ENCODE data around the gene WDR48. TPM values are rescaled to one million over a fixed set of nuclear protein-coding genes. Genes with fewer than 3 reads are reported as not detected.

WDR48 gene
- total and polyA plus RNA-seq, 2 donors: 25.7 to 66.9 TPM

GRCh38 chr3:39080026-39080425, 28.2 kb downstream of the WDR48 start:
- no peak for DNase-seq (ENCODE audit: extremely low spot score)
- Histone ChIP-seq H3K4me3 (ENCODE audit: low read depth, low read length) (no peak overlapping the region), H3K4me1 (ENCODE audit: insufficient read depth) (no peaks in the 10 kb centered on the region), H3K36me3 (ENCODE audit: insufficient read depth) (no peaks in the 10 kb centered on the region), H3K27ac (ENCODE audit: low read depth) (no peak overlapping the region)

GRCh38 chr3:39082666-39083313, 31.0 kb downstream of the WDR48 start:
- no peak for DNase-seq (ENCODE audit: extremely low spot score)
- no peak overlapping the region for H3K4me3 ChIP-seq (ENCODE audit: low read depth, low read length)
- peaks cover 4% of the 10 kb centered on the region for H3K36me3 ChIP-seq (ENCODE audit: insufficient read depth)
- H3K4me1 ChIP-seq (ENCODE audit: insufficient read depth): no peaks in the 10 kb centered on the region
- 95% methylated on average over 4 of the region's 4 CpGs for WGBS
- H3K27ac ChIP-seq (ENCODE audit: low read depth): no peak overlapping the region

GRCh38 chr3:39086144-39086543, 34.3 kb downstream of the WDR48 start:
- DNase-seq (ENCODE audit: extremely low spot score): no peak
- Histone ChIP-seq H3K36me3 (ENCODE audit: insufficient read depth) (peaks cover 4% of the 10 kb centered on the region), H3K4me3 (ENCODE audit: low read depth, low read length) (no peak overlapping the region), H3K27ac (ENCODE audit: low read depth) (no peak overlapping the region), H3K4me1 (ENCODE audit: insufficient read depth) (no peaks in the 10 kb centered on the region)
- WGBS: 90% methylated on average over 4 of the region's 4 CpGs

GRCh38 chr3:39088456-39088855, 36.6 kb downstream of the WDR48 start:
- WGBS: 88% methylated on average over 3 of the region's 3 CpGs
- no peak for DNase-seq (ENCODE audit: extremely low spot score)
- H3K27ac ChIP-seq (ENCODE audit: low read depth): no peak overlapping the region
- peaks cover 6% of the 10 kb centered on the region for H3K36me3 ChIP-seq (ENCODE audit: insufficient read depth)
- no peak overlapping the region for H3K4me3 ChIP-seq (ENCODE audit: low read depth, low read length)
- no peaks in the 10 kb centered on the region for H3K4me1 ChIP-seq (ENCODE audit: insufficient read depth)

- WGBS: 83% methylated on average over 3 of the region's 3 CpGs
- no peak overlapping the region for H3K4me3 ChIP-seq (ENCODE audit: low read depth, low read length)
These were observed 37.1 kb downstream of the WDR48 start for GRCh38 chr3:39088889-39089288.

GRCh38 chr3:39090922-39091321, 39.1 kb downstream of the WDR48 start:
- no peaks in the 10 kb centered on the region for H3K4me1 ChIP-seq (ENCODE audit: insufficient read depth)
- H3K36me3 ChIP-seq (ENCODE audit: insufficient read depth): peaks cover 4% of the 10 kb centered on the region
- no peak overlapping the region for H3K27ac ChIP-seq (ENCODE audit: low read depth)
- WGBS: 84% methylated on average over 2 of the region's 2 CpGs
- no peak for DNase-seq (ENCODE audit: extremely low spot score)
- H3K4me3 ChIP-seq (ENCODE audit: low read depth, low read length): no peak overlapping the region

More at GRCh38 chr3:39088889-39089288, 37.1 kb downstream of the WDR48 start:
- Histone ChIP-seq H3K4me1 (ENCODE audit: insufficient read depth) (no peaks in the 10 kb centered on the region), H3K36me3 (ENCODE audit: insufficient read depth) (peaks cover 6% of the 10 kb centered on the region), H3K27ac (ENCODE audit: low read depth) (no peak overlapping the region)
- DNase-seq (ENCODE audit: extremely low spot score): no peak

GRCh38 chr3:39094851-39095677, 43.2 kb downstream of the WDR48 start:
- peaks cover 5% of the 10 kb centered on the region for H3K36me3 ChIP-seq (ENCODE audit: insufficient read depth)
- WGBS: 79% methylated on average over 7 of the region's 7 CpGs
- H3K4me1 ChIP-seq (ENCODE audit: insufficient read depth): no peaks in the 10 kb centered on the region
- H3K4me3 ChIP-seq (ENCODE audit: low read depth, low read length): no peak overlapping the region
- no peak overlapping the region for H3K27ac ChIP-seq (ENCODE audit: low read depth)
- no peak for DNase-seq (ENCODE audit: extremely low spot score)

- Histone ChIP-seq H3K27ac (ENCODE audit: low read depth) (no peak overlapping the region), H3K4me3 (ENCODE audit: low read depth, low read length) (no peak overlapping the region), H3K4me1 (ENCODE audit: insufficient read depth) (no peaks in the 10 kb centered on the region), H3K36me3 (ENCODE audit: insufficient read depth) (peaks cover 6% of the 10 kb centered on the region)
- WGBS: 69% methylated on average over 3 of the region's 3 CpGs
- no peak for DNase-seq (ENCODE audit: extremely low spot score)
These were observed 44.0 kb downstream of the WDR48 start for GRCh38 chr3:39095778-39096177.

GRCh38 chr3:39096775-39097174, 45.0 kb downstream of the WDR48 start:
- DNase-seq (ENCODE audit: extremely low spot score): no peak
- no peak overlapping the region for H3K27ac ChIP-seq (ENCODE audit: low read depth)
- no peaks in the 10 kb centered on the region for H3K4me1 ChIP-seq (ENCODE audit: insufficient read depth)
- WGBS: 42% methylated on average over 3 of the region's 3 CpGs
- H3K36me3 ChIP-seq (ENCODE audit: insufficient read depth): peaks cover 6% of the 10 kb centered on the region
- no peak overlapping the region for H3K4me3 ChIP-seq (ENCODE audit: low read depth, low read length)

- H3K36me3 ChIP-seq (ENCODE audit: insufficient read depth): peaks cover 6% of the 10 kb centered on the region
- H3K4me3 ChIP-seq (ENCODE audit: low read depth, low read length): no peak overlapping the region
- 82% methylated on average over 8 of the region's 8 CpGs for WGBS
- no peak overlapping the region for H3K27ac ChIP-seq (ENCODE audit: low read depth)
- no peaks in the 10 kb centered on the region for H3K4me1 ChIP-seq (ENCODE audit: insufficient read depth)
- no peak for DNase-seq (ENCODE audit: extremely low spot score)
These were observed 46.1 kb downstream of the WDR48 start for GRCh38 chr3:39097716-39098472.

- 89% methylated on average over 8 of the region's 8 CpGs for WGBS
- Histone ChIP-seq H3K27ac (ENCODE audit: low read depth) (no peak overlapping the region), H3K4me1 (ENCODE audit: insufficient read depth) (no peaks in the 10 kb centered on the region), H3K4me3 (ENCODE audit: low read depth, low read length) (no peak overlapping the region), H3K36me3 (ENCODE audit: insufficient read depth) (peaks cover 5% of the 10 kb centered on the region)
- no peak for DNase-seq (ENCODE audit: extremely low spot score)
These were observed 46.7 kb downstream of the WDR48 start for GRCh38 chr3:39098473-39099000.

- Histone ChIP-seq H3K36me3 (ENCODE audit: insufficient read depth) (peaks cover 5% of the 10 kb centered on the region), H3K4me3 (ENCODE audit: low read depth, low read length) (no peak overlapping the region), H3K4me1 (ENCODE audit: insufficient read depth) (peaks cover 2% of the 10 kb centered on the region), H3K27ac (ENCODE audit: low read depth) (no peak overlapping the region)
- 93% methylated on average over 1 of the region's 1 CpG for WGBS
- no peak for DNase-seq (ENCODE audit: extremely low spot score)
These were observed 47.4 kb downstream of the WDR48 start for GRCh38 chr3:39099242-39099641.

- Histone ChIP-seq H3K4me1 (ENCODE audit: insufficient read depth) (peaks cover 2% of the 10 kb centered on the region), H3K36me3 (ENCODE audit: insufficient read depth) (peaks cover 5% of the 10 kb centered on the region), H3K4me3 (ENCODE audit: low read depth, low read length) (no peak overlapping the region), H3K27ac (ENCODE audit: low read depth) (no peak overlapping the region)
- WGBS: 97% methylated on average over 2 of the region's 2 CpGs
- DNase-seq (ENCODE audit: extremely low spot score): no peak
These were observed 48.1 kb downstream of the WDR48 start for GRCh38 chr3:39099738-39100499.
